Dendritic cell treated with granulocyte-macrophage colony-stimulating factor and Interleukin-4, amounts not matched to agents 40 ng/mL and 50 ng/mL, for 4 days (primary cell): ENCODE data around the gene CYP24A1.

ENCODE experiments used
- H3K27ac Mint-ChIP-seq: one replicate; pipeline ENCODE4 v1.8.0; 2022; ENCODE audit warnings: mild to moderate bottlenecking, mixed read lengths
- H3K27me3 Mint-ChIP-seq: one replicate; pipeline ENCODE4 v1.8.0; 2022; ENCODE audit warnings: mild to moderate bottlenecking, mixed read lengths
- H3K36me3 Mint-ChIP-seq: one replicate; pipeline ENCODE4 v1.8.0; 2022; ENCODE audit warnings: low read depth, mixed read lengths
- H3K4me1 Mint-ChIP-seq: one replicate; pipeline ENCODE4 v1.8.0; 2022; ENCODE audit warnings: low read depth, mixed read lengths
- H3K4me3 Mint-ChIP-seq: one replicate; pipeline ENCODE4 v1.8.0; 2022; ENCODE audit warnings: mild to moderate bottlenecking, moderate library complexity, mixed read lengths
- H3K9me3 Mint-ChIP-seq: one replicate; pipeline ENCODE4 v1.8.0; 2022; ENCODE audit warnings: mixed read lengths
- intact Hi-C: fragments of 100-400 bp; cut with micrococcal nuclease; formaldehyde crosslinking; loops from one replicate; pipeline ENCODE4 v1.15.0; 2022

CYP24A1 gene

DNA sequence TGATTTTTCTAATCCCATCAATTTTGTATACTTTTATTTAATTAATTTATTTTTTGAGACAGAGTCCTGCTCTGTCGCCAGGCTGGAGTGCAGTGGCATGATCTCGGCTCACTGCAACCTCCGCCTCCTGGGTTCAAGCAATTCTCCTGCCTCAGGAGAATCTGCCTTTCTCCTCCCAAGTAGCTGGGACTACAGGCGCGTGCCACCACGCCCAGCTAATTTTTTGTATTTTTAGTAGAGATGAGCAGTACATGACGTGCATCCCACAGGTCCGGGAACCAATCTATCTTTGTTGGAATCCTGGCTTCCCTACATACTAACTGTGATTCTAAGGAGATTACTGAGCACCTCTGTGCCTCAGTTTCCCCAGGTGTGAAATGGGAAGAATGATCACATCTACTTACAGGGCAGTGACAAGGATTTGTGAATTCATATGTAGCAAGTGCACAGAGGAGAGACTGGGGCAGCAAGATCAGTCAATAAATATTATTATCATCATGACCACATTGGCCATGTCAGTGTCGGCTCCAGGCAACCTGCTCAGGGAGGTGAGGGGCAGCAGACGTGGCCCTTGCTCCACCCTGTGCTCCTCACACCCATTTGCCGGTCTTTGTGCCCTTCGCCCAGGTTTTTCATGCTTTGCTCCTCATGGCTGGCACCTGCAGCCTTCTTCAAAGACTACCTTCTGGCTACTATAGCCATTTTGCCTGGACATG is 22.1 kb downstream of the CYP24A1 start:
- H3K27me3 Mint-ChIP-seq = peaks cover 14% of the 10 kb centered on the region
- H3K4me1 Mint-ChIP-seq = peaks cover 5% of the 10 kb centered on the region
- no peaks in the 10 kb centered on the region for H3K9me3 Mint-ChIP-seq
- H3K36me3 Mint-ChIP-seq = no peaks in the 10 kb centered on the region
- H3K27ac Mint-ChIP-seq = no peak overlapping the region
- no peak overlapping the region for H3K4me3 Mint-ChIP-seq
- intact Hi-C loops = no loop called here

DNA sequence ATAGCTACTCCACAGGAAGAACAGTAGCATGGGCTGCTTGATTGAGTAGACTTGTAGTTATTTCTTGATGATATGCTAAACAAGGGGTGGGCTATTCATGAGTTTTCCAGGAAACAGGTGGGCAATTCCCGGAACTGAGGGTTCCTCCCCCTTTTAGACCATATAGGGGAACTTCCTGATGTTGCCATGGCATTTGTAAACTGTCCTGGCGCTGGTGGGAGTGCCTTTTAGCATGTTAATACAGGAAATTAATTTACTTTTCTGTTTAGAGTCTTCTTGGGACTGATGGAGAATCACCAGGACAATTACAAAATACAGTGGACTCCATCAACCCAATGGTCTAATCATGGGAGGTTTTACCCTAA is 22.7 kb downstream of the CYP24A1 start:
- intact Hi-C loops = no loop called here
- Mint-ChIP-seq H3K27me3 (peaks cover 12% of the 10 kb centered on the region), H3K36me3 (no peaks in the 10 kb centered on the region), H3K27ac (no peak overlapping the region), H3K4me3 (no peak overlapping the region), H3K4me1 (peaks cover 5% of the 10 kb centered on the region), H3K9me3 (no peaks in the 10 kb centered on the region)

DNA sequence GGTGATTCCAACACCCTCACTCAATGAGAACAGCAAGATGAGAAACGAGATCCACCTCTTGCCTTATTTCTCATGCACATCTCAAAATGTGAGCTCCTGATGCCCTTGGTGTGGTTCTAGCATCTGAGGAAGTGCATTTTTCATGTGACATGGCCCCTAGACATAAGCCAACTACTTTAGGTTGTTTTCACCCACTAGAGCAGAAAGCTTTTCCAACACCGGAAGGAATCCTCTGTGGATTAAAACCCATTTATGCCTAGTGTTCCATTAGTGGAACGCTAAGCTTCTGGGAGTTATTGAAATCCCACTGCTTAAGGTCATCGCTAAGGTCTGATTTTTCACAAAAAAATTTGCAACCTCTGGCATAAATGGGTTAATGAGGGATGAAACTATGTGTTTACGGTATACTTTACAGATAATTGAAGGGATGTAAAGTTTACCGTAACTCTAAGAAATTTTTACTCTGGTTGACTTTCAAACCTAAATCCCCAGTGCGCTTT is 24.0 kb downstream of the CYP24A1 start:
- Mint-ChIP-seq H3K27ac (no peak overlapping the region), H3K9me3 (no peaks in the 10 kb centered on the region), H3K4me3 (no peak overlapping the region), H3K36me3 (no peaks in the 10 kb centered on the region), H3K27me3 (peaks cover 11% of the 10 kb centered on the region), H3K4me1 (peaks cover 5% of the 10 kb centered on the region)
- intact Hi-C loops = no loop called here

DNA sequence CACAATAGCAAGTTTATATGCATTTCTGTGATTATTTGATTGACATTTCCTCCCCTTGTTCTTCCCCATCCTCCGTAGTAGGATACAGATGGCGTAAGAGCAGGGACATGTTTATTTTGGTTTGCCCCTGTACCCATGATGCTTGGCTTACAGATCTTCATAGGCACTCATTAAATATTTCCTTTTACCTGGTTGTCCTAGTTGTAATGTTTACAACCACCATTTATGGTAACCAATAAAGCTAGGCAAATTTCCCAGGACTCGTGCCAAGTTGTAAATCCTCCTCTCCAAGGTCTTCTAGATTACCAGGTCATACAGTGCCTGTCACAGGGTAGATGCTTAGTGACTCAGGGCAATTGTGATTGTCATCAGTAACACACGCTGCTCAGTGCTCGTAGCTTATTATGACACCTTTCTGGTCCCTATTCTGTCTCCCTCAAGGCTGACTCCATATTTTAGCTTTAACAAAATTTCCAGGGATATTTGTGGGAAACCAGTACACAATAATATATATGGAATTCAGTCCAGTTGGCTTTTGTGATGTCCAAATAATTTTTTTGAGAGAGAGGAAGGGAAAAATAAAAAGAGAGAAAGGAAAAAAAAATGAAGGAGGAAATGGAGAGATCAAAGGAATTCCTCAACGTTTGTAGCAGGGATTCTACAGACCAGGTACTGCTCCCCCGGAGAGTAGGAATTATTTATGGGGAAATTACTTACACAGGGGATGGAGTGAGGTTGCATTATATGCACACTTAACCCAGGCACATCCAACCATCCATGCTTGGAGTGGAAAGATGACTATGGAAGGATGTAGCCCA is 24.6 kb downstream of the CYP24A1 start:
- Mint-ChIP-seq H3K36me3 (no peaks in the 10 kb centered on the region), H3K4me3 (no peak overlapping the region), H3K4me1 (peaks cover 5% of the 10 kb centered on the region), H3K27ac (no peak overlapping the region), H3K9me3 (no peaks in the 10 kb centered on the region), H3K27me3 (peaks cover 12% of the 10 kb centered on the region)
- intact Hi-C loops = no loop called here

DNA sequence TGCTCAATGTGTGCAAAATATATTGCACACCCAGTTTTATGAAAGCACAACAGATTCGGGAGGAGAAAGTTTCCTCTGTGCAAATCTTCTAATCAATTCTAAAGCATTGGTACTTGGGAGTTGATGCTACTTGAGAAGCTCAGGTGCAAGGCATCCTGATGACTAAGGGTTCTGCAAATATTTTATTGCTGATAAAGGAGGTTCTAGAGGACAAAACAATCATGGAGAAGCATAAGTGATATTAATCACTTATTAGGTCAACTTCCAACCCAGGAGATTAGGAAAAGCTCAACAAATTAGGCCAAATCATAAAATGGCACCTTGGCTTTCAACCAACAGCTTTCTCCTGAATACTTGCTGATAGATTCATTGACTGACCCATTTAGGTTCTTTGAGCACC is 27.1 kb downstream of the CYP24A1 start:
- Mint-ChIP-seq H3K4me1 (peaks cover 5% of the 10 kb centered on the region), H3K27ac (no peak overlapping the region), H3K4me3 (no peak overlapping the region), H3K36me3 (no peaks in the 10 kb centered on the region), H3K9me3 (no peaks in the 10 kb centered on the region), H3K27me3 (peaks cover 16% of the 10 kb centered on the region)
- intact Hi-C loops = no loop called here

DNA sequence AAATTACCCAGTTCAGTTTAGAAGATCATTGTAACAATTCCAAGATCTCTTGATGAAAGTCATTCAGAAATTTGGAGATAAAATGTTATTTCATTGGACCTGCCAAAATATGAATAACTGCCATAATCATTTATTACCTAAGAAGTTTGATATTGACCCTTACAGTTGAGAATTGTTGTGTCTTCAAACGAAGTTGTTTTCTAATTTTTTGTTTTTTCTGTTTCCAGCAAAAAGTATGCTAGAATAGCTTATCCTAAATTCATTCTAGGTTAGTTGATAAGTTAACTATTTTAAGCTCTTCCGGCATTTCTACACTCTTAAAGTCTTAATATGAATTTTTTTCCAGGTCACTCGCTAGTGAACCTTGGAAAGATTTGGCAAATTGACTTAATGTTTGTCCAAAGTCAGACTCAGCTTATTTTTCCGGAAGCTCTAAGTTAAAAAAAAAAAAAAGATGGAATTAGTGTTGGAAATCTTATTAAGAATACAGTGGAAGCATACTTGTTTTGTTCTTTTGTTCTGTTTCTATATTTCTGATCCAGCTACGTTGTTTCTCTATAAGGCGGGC is 28.9 kb downstream of the CYP24A1 start:
- intact Hi-C loops = no loop called here

DNA sequence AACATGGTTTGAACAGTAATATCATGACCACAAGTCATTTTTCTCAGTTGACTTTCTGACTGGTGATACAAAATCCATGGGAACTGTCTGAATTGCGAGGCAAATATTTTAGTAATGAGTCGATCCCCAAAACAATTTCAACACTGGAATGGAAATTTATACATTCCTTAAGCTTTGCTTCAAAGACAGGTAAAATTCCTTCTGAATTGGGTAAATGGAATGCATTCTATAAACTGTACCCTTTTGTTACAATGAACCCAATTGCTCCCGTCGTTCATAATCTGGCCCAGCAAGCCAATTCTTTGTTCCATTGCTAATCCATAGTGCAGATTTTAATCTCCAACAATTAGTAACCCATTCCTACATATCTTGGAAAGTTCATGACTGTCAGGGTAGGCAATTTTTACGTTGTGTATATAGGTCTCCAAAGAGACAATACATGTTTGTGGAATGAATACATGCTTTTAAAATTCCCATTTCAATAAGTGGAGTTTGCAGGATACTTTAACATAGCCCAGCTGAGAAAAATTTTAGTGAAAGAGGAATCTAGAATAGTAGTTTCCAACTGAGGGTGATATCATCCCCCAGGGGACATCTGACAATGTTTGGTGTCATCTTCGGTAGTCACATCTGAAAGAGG is 32.7 kb downstream of the CYP24A1 start:
- no peaks in the 10 kb centered on the region for H3K4me1 Mint-ChIP-seq
- no peaks in the 10 kb centered on the region for H3K9me3 Mint-ChIP-seq
- no peak overlapping the region for H3K4me3 Mint-ChIP-seq
- H3K27ac Mint-ChIP-seq = no peak overlapping the region
- H3K27me3 Mint-ChIP-seq = peaks cover 9% of the 10 kb centered on the region
- intact Hi-C loops = no loop called here
- no peaks in the 10 kb centered on the region for H3K36me3 Mint-ChIP-seq

More for the DNA sequence above, 28.9 kb downstream of the CYP24A1 start:
- no peak overlapping the region for H3K27ac Mint-ChIP-seq
- H3K9me3 Mint-ChIP-seq = no peaks in the 10 kb centered on the region
- no peaks in the 10 kb centered on the region for H3K36me3 Mint-ChIP-seq
- no peaks in the 10 kb centered on the region for H3K4me1 Mint-ChIP-seq
- no peak overlapping the region for H3K4me3 Mint-ChIP-seq
- peaks cover 20% of the 10 kb centered on the region for H3K27me3 Mint-ChIP-seq

DNA sequence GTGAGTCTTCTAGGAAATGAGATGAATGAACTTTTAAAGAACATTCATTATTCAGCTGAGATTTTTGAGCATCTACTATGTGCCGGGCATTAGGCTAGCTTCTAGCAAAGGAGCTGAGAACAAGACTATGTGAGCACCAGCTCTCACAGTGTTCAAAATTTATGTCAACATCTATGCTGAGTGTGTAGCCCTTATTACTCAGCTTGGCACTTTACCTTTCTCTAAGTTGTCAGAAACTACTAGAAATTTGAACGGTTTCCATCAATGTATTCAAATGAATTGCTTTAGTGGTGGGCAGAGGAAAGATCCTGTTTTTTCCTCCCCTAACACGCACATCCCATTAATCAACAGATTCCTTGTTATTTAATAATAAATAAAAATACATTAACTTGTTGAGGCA is 33.3 kb downstream of the CYP24A1 start:
- no peaks in the 10 kb centered on the region for H3K4me1 Mint-ChIP-seq
- H3K27me3 Mint-ChIP-seq = peaks cover 9% of the 10 kb centered on the region
- H3K36me3 Mint-ChIP-seq = no peaks in the 10 kb centered on the region
- no peaks in the 10 kb centered on the region for H3K9me3 Mint-ChIP-seq
- H3K27ac Mint-ChIP-seq = no peak overlapping the region
- H3K4me3 Mint-ChIP-seq = no peak overlapping the region
- intact Hi-C loops = no loop called here

DNA sequence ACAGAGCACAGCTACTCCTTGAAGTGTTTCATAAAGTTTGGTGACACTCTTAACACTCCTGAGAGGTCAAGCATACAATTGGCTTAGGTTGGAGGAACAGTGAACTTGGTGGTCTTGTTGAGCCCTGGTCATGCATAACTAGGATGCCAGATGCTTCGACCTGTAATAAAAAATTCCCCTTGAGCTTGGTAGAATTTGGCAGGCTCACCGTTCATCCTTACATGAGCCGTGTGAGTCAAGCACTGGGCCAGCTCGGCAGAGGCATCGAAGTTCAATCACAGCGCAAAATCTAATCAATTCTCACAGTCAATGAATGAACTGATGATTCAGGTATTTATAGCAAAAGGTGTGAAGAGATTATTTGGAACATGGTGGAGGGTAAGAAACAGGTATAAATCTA is 33.7 kb downstream of the CYP24A1 start:
- intact Hi-C loops = no loop called here
- H3K9me3 Mint-ChIP-seq = no peaks in the 10 kb centered on the region
- H3K4me1 Mint-ChIP-seq = no peaks in the 10 kb centered on the region
- no peak overlapping the region for H3K27ac Mint-ChIP-seq
- H3K36me3 Mint-ChIP-seq = no peaks in the 10 kb centered on the region
- no peak overlapping the region for H3K4me3 Mint-ChIP-seq
- H3K27me3 Mint-ChIP-seq = peaks cover 9% of the 10 kb centered on the region

DNA sequence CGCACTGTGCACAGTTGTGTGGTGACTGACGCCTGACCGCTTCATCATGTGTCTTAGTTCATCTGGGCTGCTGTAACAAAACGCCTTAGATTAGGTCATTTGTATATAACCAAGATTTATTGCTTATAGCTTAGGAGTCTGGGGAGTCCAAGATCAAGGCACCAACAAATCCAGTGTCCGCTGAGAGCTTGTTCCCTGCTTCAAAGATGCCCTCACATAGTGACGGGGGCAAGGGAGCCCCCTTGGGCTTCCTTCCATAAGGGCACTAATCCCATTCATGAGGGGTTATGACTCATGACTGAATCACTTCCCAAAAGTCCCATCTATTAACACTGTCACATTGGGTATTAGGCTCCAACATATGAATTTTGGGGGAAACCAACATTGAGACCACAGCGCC is 34.6 kb downstream of the CYP24A1 start:
- H3K9me3 Mint-ChIP-seq = no peaks in the 10 kb centered on the region
- no peak overlapping the region for H3K4me3 Mint-ChIP-seq
- no peak overlapping the region for H3K27ac Mint-ChIP-seq
- no peaks in the 10 kb centered on the region for H3K4me1 Mint-ChIP-seq
- intact Hi-C loops = no loop called here
- H3K36me3 Mint-ChIP-seq = no peaks in the 10 kb centered on the region
- H3K27me3 Mint-ChIP-seq = peaks cover 9% of the 10 kb centered on the region

DNA sequence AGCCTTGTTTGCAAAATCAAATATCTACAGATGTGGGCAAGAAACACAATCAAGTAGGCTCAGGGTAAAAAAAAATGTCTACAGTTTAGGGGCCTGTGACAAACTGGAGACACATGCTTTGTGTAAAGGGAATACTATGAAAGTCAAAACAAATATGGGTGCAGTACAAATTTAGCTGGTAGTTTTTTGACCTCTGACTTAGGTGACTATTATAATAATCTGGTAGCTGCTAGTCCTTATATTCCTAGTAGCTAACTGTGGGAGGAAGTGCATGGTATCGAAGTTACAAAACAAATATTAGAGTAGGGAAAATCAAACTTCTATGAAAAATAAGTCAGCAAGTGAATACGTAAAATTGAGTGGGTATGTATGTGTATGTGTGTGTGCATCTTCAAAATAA is 35.4 kb downstream of the CYP24A1 start:
- intact Hi-C loops = no loop called here

DNA sequence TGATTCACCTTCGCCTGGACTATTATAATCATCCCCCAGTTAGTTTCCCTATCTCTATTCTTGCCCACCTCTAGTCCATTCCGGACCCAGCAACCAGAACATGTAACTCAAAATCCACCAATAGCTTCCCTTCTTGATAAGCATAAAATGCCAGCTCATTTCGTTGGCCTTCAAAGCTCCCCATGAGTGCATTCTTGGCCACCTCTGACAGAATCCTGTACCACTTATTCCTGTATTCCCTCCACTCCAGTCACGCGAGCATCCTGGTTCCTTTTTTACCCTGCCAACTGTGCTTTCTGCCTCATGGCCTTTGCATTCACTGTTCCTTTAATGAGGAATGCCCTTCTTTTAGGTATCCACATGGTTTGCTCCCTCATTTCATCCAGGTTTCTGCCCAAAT is 36.7 kb downstream of the CYP24A1 start:
- intact Hi-C loops = no loop called here
- no peak overlapping the region for H3K4me3 Mint-ChIP-seq
- H3K27ac Mint-ChIP-seq = no peak overlapping the region
- peaks cover 5% of the 10 kb centered on the region for H3K27me3 Mint-ChIP-seq
- H3K9me3 Mint-ChIP-seq = no peaks in the 10 kb centered on the region
- peaks cover 10% of the 10 kb centered on the region for H3K4me1 Mint-ChIP-seq
- no peaks in the 10 kb centered on the region for H3K36me3 Mint-ChIP-seq

More for the DNA sequence above, 35.4 kb downstream of the CYP24A1 start:
- Mint-ChIP-seq H3K27me3 (peaks cover 7% of the 10 kb centered on the region), H3K36me3 (no peaks in the 10 kb centered on the region), H3K27ac (no peak overlapping the region), H3K4me3 (no peak overlapping the region), H3K9me3 (no peaks in the 10 kb centered on the region), H3K4me1 (no peaks in the 10 kb centered on the region)

DNA sequence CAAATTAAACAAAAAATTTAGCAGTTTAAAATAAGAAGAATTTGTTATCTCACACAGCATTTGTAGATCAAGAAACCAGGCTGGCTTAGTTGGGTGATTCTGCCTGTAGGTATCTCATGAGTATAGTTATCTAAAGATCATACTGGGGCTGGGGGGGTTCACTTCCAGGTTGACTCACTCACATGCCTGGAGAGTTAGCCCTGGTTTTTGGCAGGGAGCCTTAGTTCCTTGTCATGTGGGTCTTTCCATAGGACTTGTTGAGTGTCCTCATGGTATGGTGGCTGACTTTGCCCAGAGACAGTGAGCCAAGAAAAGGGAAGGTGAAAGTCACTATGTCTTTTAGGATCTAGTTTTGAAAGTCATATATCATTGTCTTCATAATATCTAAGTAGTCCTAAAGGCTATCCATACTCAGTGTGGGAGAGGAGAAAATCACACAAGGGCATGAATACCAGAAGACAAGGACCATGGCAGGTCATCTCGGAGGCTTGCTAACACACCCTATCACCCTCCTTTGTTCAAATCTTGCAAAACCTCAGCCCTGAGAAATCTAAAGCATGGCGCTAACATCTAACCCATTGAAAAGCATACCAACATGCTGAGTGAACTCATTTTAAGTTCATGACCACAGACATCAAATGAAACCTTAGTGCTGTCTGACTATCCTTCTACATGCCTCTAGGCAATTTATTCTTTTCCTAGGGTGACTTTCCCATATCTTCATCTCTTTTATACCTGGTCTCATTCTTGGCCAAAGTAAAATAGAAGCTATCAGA is 39.2 kb downstream of the CYP24A1 start:
- Mint-ChIP-seq H3K4me3 (no peak overlapping the region), H3K4me1 (peaks cover 20% of the 10 kb centered on the region), H3K27ac (no peak overlapping the region), H3K9me3 (peaks cover under 1% of the 10 kb centered on the region), H3K36me3 (no peaks in the 10 kb centered on the region), H3K27me3 (no peaks in the 10 kb centered on the region)
- intact Hi-C loops = no loop called here
